H1 (cell line): ENCODE measurements around the gene SLC2A10. TPM values are rescaled to one million over a fixed set of nuclear protein-coding genes. Genes with fewer than 3 reads are reported as not detected.

ENCODE experiments used
- BACH1 ChIP-seq: IDR thresholded peaks from 2 replicates; pipeline ENCODE4 v1.6.1; 2012; ENCODE audit warnings: low read length, improper control_type of control experiment
- BCL11A ChIP-seq, 2 experiments: IDR thresholded peaks; one replicate each; pipeline ENCODE4 v1.6.1; 2011; ENCODE audit warnings: low read depth in 2 of 2, low read length in 2 of 2, mild to moderate bottlenecking in 2 of 2
- SIRT6 ChIP-seq: IDR thresholded peaks from one replicate; pipeline ENCODE4 v1.7.1; 2012; ENCODE audit warnings: low read length, inconsistent platforms
- SIX5 ChIP-seq: IDR thresholded peaks from 2 replicates; pipeline ENCODE4 v1.6.1; 2011; ENCODE audit warnings: mild to moderate bottlenecking, low read depth, low read length
- SP2 ChIP-seq: IDR thresholded peaks from 2 replicates; pipeline ENCODE4 v1.6.1; 2012; ENCODE audit warnings: mild to moderate bottlenecking, low read length, inconsistent platforms
- polyA plus RNA-seq, 7 experiments: library from polyadenylated mRNA; depleted of rRNA in 3 of 7; stranded (reverse) in 5 of 7; unstranded in 2 of 7; fragments of >200 nt in 5 of 7; fragments of 200-250 nt in 2 of 7; gene quantifications; 1 replicate in 5 of 7; 2 replicates in 1 of 7; 4 replicates in 1 of 7; pipeline versions ENCODE4 v1.2.1 to v1.2.3, GENCODE V29; 2011 to 2013; ENCODE audit warnings: missing spikeins in 2 of 7, mixed read lengths in 2 of 7
- total RNA-seq: library from RNA; stranded (reverse); fragmentation: NEBNext Ultra II Directional; extraction: Animal tissue kit (Norgen Biotek cat#: 25700); gene quantifications from 2 replicates; pipeline ENCODE4 v1.2.1, GENCODE V29; 2021

The SLC2A10 gene
- total and polyA plus RNA-seq, 2 of the 8 experiments (the other 6 are each of a cell fraction or from before 2014, with no cell fraction given) = 9.0 to 9.7 TPM

GRCh38 chr20:46690219-46691106 is 19.0 kb upstream of the SLC2A10 start (continued):
- no peak for TF ChIP-seq SIX5
- no peak for TF ChIP-seq SIRT6
- no peak for TF ChIP-seq SP2
- no peak for TF ChIP-seq BACH1
- TF ChIP-seq BCL11A (IDR thresholded peaks at IDR 0.05; ENCODE audit: low read depth in 2 of 2, low read length in 2 of 2) = no peak
